Keratinocyte (primary cell): ENCODE data around the gene NFKBIL1.

Experiments used
- EZH2 ChIP-seq: IDR thresholded peaks from one replicate; pipeline ENCODE4 v1.6.1; 2012; ENCODE audit warnings: inconsistent platforms, mild to moderate bottlenecking, low read length, moderate library complexity
- TF ChIP-seq, protein P1 (sequence below), 3 experiments: IDR thresholded peaks in 1 of 3; conservative IDR thresholded peaks in 1 of 3; optimal IDR thresholded peaks in 1 of 3; 2 replicates in 2 of 3; 3 replicates in 1 of 3; pipeline versions ENCODE3 to v1.5.1; 2011; ENCODE audit warnings: low read length in 3 of 3, mild to moderate bottlenecking in 3 of 3, moderate library complexity in 2 of 3, control low read depth in 1 of 3, inconsistent platforms in 1 of 3; ENCODE audit not compliant: insufficient read depth in 2 of 3; ENCODE audit errors: extremely low read depth in 1 of 3

DNA sequence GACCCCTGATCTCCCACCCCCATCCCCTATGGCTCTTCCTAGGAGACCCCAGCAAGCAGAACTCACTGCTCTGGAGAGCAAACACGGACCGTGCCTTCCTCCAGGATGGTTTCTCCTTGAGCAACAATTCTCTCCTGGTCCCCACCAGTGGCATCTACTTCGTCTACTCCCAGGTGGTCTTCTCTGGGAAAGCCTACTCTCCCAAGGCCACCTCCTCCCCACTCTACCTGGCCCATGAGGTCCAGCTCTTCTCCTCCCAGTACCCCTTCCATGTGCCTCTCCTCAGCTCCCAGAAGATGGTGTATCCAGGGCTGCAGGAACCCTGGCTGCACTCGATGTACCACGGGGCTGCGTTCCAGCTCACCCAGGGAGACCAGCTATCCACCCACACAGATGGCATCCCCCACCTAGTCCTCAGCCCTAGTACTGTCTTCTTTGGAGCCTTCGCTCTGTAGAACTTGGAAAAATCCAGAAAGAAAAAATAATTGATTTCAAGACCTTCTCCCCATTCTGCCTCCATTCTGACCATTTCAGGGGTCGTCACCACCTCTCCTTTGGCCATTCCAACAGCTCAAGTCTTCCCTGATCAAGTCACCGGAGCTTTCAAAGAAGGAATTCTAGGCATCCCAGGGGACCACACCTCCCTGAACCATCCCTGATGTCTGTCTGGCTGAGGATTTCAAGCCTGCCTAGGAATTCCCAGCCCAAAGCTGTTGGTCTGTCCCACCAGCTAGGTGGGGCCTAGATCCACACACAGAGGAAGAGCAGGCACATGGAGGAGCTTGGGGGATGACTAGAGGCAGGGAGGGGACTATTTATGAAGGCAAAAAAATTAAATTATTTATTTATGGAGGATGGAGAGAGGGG, 26.1 kb downstream of the NFKBIL1 start:
- TF ChIP-seq, protein P1, sequence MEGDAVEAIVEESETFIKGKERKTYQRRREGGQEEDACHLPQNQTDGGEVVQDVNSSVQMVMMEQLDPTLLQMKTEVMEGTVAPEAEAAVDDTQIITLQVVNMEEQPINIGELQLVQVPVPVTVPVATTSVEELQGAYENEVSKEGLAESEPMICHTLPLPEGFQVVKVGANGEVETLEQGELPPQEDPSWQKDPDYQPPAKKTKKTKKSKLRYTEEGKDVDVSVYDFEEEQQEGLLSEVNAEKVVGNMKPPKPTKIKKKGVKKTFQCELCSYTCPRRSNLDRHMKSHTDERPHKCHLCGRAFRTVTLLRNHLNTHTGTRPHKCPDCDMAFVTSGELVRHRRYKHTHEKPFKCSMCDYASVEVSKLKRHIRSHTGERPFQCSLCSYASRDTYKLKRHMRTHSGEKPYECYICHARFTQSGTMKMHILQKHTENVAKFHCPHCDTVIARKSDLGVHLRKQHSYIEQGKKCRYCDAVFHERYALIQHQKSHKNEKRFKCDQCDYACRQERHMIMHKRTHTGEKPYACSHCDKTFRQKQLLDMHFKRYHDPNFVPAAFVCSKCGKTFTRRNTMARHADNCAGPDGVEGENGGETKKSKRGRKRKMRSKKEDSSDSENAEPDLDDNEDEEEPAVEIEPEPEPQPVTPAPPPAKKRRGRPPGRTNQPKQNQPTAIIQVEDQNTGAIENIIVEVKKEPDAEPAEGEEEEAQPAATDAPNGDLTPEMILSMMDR (optimal IDR thresholded peaks at IDR 0.05 in 1 of 3, IDR thresholded peaks at IDR 0.05 in 1 of 3, conservative IDR thresholded peaks at IDR 0.05 in 1 of 3; ENCODE audit: extremely low read depth in 1 of 3, insufficient read depth in 2 of 3, low read length in 3 of 3): no peak
- TF ChIP-seq EZH2: no peak
